Measurements from ENCODE around the gene EPHA1.

GRCh38 chr7:143354376-143354775 lies 54.3 kb downstream of the EPHA1 start:
- TF ChIP-seq, protein P1, sequence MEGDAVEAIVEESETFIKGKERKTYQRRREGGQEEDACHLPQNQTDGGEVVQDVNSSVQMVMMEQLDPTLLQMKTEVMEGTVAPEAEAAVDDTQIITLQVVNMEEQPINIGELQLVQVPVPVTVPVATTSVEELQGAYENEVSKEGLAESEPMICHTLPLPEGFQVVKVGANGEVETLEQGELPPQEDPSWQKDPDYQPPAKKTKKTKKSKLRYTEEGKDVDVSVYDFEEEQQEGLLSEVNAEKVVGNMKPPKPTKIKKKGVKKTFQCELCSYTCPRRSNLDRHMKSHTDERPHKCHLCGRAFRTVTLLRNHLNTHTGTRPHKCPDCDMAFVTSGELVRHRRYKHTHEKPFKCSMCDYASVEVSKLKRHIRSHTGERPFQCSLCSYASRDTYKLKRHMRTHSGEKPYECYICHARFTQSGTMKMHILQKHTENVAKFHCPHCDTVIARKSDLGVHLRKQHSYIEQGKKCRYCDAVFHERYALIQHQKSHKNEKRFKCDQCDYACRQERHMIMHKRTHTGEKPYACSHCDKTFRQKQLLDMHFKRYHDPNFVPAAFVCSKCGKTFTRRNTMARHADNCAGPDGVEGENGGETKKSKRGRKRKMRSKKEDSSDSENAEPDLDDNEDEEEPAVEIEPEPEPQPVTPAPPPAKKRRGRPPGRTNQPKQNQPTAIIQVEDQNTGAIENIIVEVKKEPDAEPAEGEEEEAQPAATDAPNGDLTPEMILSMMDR (IDR thresholded peaks at IDR 0.05; ENCODE audit: insufficient read depth, low read depth, low read length), result no peak
- no peak for TF ChIP-seq EZH2 (IDR thresholded peaks at IDR 0.05; ENCODE audit: insufficient read depth, low read length)

Data from astrocyte (in vitro differentiated cells and primary cell).